OCI-LY3 (cell line): ENCODE data around the gene SLC12A7.

Source experiments
- EZH2phosphoT487 ChIP-seq: fragments of 200-600 bp; shearing (Covaris generic); IDR thresholded peaks from 2 replicates; pipeline ENCODE4 v1.6.1; 2018; ENCODE audit warnings: antibody characterized with exemption, mixed run types, low read depth
- TF ChIP-seq, protein P1 (sequence below): fragments of 200-600, 300-600 bp; sonication (generic); IDR thresholded peaks from 2 replicates; pipeline ENCODE4 v1.5.1; 2014; ENCODE audit warnings: antibody characterized with exemption, low read length, low read depth

DNA sequence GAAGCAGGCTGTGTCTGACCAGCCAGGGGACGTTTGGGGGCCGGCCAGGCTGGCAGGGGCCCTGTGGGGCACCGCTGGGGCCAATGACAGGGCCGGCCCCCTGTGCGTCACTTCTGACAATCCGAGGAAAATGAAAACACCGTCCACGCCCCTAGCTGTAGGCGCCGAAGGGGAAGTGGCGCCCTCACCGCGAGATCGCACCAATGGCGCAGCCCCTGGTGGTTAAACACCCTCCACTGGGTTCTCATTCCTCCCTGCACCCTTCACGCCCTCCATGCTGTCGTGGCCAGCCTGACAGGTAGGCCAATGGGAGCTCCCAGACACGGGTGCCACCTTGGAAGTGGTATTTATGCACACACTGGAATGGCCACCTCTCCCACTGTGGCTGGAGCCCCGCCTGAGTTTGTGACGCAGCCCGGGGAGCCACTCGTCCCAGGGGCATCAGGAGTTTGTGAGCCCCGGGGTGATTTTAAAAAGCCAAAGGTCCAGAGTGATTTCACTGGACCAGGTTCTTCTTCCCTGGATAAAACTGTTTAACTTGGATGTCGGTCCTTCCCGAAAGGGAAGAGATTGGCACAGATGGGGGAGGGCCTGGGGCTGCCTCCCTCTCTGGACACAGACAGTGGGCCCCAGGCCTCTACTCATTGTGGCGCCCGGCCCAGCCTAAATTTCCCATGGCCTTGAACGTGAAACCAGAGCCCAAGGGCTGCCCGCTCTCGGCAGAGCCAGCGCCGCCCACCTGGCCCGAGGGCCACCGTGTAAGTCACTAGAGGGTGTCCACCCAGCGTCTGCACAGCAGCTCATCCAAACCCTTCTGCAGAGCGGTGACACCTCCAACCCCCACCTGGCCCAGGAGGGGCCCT lies 53.5 kb downstream of the SLC12A7 start:
- TF ChIP-seq, protein P1, sequence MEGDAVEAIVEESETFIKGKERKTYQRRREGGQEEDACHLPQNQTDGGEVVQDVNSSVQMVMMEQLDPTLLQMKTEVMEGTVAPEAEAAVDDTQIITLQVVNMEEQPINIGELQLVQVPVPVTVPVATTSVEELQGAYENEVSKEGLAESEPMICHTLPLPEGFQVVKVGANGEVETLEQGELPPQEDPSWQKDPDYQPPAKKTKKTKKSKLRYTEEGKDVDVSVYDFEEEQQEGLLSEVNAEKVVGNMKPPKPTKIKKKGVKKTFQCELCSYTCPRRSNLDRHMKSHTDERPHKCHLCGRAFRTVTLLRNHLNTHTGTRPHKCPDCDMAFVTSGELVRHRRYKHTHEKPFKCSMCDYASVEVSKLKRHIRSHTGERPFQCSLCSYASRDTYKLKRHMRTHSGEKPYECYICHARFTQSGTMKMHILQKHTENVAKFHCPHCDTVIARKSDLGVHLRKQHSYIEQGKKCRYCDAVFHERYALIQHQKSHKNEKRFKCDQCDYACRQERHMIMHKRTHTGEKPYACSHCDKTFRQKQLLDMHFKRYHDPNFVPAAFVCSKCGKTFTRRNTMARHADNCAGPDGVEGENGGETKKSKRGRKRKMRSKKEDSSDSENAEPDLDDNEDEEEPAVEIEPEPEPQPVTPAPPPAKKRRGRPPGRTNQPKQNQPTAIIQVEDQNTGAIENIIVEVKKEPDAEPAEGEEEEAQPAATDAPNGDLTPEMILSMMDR: no peak
- no peak for TF ChIP-seq EZH2phosphoT487
